ENCODE data around the gene ERC1.

- TF ChIP-seq, protein P1, sequence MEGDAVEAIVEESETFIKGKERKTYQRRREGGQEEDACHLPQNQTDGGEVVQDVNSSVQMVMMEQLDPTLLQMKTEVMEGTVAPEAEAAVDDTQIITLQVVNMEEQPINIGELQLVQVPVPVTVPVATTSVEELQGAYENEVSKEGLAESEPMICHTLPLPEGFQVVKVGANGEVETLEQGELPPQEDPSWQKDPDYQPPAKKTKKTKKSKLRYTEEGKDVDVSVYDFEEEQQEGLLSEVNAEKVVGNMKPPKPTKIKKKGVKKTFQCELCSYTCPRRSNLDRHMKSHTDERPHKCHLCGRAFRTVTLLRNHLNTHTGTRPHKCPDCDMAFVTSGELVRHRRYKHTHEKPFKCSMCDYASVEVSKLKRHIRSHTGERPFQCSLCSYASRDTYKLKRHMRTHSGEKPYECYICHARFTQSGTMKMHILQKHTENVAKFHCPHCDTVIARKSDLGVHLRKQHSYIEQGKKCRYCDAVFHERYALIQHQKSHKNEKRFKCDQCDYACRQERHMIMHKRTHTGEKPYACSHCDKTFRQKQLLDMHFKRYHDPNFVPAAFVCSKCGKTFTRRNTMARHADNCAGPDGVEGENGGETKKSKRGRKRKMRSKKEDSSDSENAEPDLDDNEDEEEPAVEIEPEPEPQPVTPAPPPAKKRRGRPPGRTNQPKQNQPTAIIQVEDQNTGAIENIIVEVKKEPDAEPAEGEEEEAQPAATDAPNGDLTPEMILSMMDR (conservative IDR thresholded peaks at IDR 0.05 in 1 of 2, IDR thresholded peaks at IDR 0.05 in 1 of 2; ENCODE audit: low read depth in 1 of 2, low read length in 2 of 2) = no peak
- TF ChIP-seq EZH2 (IDR thresholded peaks at IDR 0.05; ENCODE audit: low read length, missing control alignments) = no peak
These were observed 444.4 kb downstream of the ERC1 start for GRCh38 chr12:1435456-1435855.
